HG02973 (cell line): ENCODE results near the gene SECTM1.

Experiments used
- ATAC-seq: cut with Tn5 transposase; IDR thresholded peaks from one replicate; pipeline ENCODE4 v1.9.1; 2021; ENCODE audit warnings: moderate library complexity; ENCODE audit not compliant: unreplicated experiment

Gene SECTM1

DNA sequence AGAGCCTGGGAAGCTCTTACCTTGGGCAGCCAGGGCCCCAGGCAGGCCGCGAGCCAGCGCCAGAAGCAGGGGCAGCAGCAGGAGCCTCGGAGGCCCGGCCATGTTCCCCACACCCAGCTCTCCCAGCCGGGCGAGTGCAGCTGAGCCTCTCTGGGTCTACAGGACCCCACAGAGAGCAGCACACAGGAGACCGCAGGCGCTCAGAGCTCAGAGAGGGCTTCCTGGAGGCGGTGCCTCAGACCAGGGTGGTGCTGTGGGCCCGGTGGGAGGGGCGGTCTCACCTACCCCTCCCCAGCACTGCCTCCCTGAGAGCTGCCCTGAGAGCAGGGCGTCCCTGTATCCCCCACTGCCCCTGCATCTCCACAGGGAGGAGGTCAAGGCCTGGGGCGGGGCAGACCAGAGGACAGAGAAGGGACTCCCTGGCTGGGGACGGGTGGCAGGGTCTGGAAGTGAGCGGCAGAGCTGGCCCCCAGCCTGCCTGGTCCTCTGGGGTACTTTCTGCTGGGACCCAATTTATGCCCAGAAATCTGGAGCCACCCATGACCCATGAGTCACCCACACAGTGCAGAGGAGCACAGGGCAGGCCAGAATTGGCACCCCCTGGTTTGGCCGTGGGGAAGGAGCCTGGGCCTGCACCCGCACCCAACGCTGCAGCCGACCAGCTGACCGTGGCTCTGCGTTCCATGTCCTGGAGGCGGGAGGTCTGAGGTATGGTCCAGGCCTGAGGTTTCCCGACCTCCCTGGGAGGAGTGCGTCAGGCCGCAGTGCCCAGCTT lies 16.0 kb downstream of the SECTM1 start, which contains the start of gene CD7:
Gene CD7, minus strand, starts transcription at position 215 of the 775 bp plus-strand sequence. Its CDS starts 113 bp downstream, at position 102.
- ATAC-seq, result no peak

GRCh38 chr17:82316651-82317393 lies 16.7 kb downstream of the SECTM1 start:
- ATAC-seq, result no peak

DNA sequence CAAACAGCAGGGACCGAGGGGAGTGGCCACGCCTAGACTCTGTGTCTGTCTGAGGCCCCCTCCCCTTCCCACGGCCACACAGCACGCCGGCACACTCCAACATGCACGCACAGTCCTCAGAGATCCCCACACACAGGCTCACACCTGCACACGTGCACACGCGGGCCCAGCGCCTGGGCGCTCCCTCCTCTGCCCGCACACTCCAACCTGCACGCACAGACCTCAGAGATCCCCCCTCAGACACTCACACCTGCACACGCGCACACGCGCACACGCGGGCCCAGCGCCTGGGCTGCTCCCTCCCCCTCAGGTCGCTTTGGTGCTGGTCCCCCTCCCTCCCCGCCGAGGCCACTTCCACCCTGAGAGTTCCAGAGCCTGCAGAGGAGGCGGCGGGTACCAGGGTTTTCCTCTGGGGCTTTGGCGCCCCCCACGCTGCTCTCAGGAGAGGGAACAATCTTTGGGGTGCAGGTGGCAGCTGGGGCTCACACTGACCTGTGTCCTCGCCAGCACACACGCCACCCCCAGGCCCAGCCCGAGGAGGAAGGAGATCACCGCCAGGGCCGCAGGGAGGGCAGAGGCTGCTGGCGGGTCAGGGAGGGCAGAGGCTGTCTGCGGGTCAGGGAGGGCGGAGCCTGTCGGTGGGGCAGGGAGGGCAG lies 17.7 kb downstream of the SECTM1 start:
- ATAC-seq, result no peak

- no peak for ATAC-seq
These were observed 18.6 kb downstream of the SECTM1 start for GRCh38 chr17:82314727-82315605.

GRCh38 chr17:82314012-82314726 lies 19.4 kb downstream of the SECTM1 start:
- no peak for ATAC-seq

DNA sequence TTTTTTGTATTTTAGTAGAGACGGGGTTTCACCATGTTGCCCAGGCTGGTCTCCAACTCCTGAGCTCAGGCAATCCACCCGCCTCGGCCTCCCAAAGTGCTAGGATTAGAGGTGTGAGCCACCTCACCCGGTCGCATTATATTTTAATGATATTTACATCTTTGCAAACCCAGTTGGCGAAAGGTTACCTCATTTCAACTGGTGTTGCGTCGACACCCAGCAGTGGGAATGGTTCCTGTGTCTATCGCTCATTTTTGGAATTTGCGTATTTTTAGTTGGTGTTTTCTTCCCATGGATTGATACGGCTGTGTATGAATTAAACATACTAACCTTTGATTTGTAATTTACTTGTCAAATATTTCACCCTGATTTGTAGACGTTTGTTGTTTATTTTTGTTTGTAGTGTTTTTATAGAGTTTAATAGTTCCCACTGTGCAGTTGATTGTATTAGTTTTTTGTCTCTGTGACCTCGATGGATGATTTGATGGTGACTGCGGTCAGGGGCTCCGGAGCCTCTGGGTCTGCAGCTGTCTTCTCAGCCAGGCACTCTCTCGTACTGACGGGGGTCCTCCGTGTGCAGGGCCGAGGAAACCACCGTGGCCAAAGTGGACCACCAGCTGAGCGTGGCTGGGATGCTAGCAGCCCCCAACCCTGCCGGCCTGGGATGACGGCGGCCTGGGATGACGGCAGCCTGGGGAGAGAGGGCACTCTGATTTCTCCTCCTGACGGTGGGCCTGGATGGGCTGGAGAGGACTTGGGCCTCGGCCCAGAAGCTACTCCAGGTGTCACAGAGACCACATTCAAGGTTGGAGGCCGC lies 20.2 kb downstream of the SECTM1 start:
- ATAC-seq, result no peak

- ATAC-seq, result no peak
These were observed 21.6 kb downstream of the SECTM1 start for GRCh38 chr17:82311971-82312370.

DNA sequence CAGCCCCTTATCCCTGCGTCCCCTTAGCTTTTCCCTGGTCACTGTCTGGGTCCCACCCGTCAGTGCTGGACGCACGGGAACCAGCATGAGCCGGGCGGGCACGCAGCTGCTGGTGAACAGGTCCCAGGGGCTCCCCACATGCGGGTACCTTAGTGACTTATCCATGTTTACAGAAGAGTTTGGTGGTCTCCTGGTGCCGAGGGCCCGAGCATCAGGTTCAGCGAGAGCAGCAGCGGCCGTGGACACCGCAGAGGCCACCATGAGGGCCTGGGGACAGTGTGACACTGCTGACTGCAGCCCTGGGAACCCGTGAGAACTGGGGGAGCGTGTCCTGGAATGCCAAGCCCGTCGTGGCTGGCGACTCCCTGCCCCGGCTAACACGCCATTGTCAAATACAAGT lies 22.7 kb downstream of the SECTM1 start:
- ATAC-seq, result no peak

GRCh38 chr17:82309656-82310570 lies 23.7 kb downstream of the SECTM1 start:
- ATAC-seq, result no peak

DNA sequence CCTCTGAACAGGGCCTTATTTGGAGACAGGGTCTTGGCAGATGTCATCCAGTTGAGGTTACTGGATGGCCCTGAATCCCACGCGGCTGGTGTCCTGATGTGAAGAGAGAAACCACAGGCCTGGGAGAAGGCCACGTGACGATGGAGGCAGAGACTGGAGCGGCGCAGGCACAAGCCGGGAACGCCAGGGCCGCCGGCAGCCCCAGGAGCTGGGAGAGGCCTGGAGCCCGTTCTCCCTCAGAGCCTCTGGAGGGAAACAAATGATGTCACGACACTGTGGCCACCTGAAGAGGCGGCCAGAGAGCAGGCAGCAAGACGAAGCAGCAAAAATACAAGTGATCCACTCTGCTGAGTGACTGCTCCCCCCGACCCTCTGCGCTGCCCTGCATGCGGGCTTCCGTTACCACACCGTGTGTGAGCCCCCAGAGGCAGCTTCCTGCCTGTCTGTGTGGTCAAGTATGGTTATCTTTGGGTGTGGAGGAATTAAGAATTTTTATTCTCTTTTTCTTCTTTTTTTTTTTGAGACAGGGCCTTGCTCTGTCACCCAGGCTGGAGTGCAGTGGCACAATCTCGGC lies 27.8 kb downstream of the SECTM1 start:
- no peak for ATAC-seq

DNA sequence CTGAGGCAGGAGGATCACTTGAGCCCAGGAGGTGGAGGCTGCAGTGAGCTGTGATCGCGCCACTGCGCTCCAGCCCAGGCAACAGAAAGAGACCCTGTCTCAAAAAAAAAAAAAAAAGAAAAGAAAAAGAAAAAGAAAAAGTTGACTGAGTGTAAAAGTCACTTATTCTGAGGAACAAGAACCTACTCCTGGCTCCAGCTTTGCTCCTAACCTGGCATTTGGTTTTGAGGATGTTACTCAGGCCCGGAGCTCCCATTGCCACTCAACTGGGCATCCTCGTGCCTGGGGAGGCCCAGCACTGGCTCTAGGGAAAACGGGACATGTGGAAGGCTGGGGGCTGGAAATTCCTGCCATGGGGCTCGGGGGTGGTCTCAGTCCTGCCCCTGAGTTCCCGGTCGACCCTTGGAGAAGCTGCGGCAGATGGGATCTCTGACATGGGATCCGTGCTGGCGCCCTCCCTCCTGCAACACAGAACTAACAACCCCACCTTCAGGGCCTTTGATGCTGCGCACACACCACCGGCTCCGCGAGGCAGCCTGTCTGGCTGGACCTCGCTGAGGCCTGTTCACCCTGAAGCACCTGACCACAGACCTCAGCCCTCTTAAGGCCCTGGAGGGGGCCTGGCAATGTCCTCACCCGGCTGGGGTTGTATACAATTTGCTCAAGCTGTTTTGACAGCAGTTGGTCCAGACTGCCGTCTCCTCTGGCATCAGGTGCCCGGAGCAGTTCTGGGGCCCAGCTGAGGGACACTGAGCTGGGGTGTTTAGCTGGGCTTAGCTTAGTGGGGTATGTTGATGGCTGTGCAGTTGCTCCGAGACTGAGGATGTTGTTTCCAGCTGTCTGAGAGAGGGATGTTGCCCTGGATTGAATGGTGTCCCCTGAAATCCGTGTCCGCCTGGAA lies 28.5 kb downstream of the SECTM1 start:
- no peak for ATAC-seq

DNA sequence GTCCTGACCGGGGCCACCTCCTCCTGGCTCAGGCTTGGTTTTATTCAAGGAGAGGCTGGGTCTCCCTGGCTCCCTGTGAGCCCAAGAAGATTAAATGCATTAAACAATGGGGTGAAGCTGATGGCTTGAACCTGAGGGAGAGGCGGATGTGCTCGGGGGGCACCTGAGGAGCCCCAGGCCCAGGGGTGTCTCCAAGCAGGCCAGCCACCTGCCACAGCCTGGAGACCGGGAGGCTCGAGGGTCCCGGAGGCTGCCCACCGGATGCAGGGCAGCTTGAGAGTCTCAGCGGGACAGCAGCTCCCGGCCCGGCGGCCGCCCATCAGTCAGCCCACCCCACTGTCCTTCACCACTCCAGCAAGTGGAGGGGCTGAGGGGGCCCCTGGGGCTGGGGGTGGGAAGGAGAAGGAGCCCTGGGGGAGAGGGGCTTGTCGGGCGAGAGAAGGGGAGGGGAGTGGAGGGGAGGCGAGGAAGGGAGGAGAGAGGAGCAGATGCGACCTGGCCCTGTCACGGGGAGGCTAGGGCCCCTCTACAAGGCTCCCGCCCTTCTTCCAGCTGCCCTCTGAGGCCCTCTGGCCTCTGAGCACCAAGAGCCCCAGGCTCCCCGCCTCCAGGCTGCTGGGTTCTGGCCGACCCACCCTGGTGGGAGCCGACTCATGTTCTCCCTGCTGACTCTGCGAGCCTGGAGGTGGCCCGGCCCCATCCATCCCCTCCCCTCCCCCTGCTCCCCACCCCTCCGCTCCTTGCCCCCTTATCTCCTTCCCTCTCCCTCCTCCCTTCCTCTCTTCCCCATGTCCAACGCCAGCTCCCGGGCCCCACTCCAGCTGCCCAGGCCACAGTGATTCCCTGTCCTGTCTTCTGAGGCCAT lies 29.4 kb downstream of the SECTM1 start:
- ATAC-seq, result no peak

GRCh38 chr17:82302991-82303943 lies 30.3 kb downstream of the SECTM1 start:
- no peak for ATAC-seq

- no peak for ATAC-seq
These were observed 31.0 kb downstream of the SECTM1 start for GRCh38 chr17:82302568-82302963.
